SHP77 (cell line): Measurements from ENCODE around the gene DCLRE1C.
"Not testable (repeated sequence)": the region's sequence is repeated elsewhere in the genome, so short reads cannot be mapped to it uniquely, and the experiment has no call there.

Experiments used
- DNase-seq, 2 experiments: peaks; one replicate each; lab custom pipeline; 2025; lab: John Stamatoyannopoulos, UW

DCLRE1C gene

DNA sequence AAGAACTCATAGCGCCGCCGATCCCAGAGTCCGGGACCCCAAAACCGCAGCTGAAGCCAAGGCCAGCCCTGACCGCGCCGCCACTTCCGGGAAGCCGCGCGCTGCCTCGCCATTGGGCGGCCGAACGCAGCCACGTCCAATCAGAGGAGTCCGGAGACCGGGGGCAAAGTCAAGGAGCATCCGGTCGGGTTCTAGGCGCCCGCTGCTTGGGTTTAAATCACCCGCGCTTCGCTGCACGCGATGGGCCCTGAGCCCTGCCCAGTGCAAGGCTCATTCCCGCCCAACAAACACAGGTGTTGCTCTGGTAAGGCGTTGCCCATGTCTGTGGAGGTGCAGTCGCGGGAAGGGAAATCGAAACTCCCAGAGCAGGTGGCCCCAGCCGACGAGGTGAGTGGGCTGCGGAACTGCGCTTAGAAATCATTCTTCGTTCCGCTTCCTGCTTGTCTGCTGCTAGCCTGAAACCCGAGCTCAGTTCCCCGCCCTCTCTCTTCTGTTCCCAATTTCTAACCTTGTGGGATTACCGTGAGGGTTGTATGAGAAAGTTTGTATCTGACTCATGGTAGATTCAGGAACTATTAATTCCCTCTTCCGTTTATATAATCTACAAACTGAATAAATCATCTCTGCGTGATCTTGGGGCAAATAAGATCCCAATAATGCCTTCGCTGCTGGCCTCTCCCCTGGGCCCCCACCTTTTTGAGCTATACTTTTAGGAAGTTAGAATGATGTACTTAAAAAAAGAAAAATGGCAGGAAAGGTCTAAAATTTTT, at the start of gene DCLRE1C:
TSS of gene DCLRE1C (minus strand) at position 96 of the 770 bp plus-strand sequence. CDS start at position 10, 86 bp downstream.
- peak; percentile 90 to 92 for DNase-seq

DNA sequence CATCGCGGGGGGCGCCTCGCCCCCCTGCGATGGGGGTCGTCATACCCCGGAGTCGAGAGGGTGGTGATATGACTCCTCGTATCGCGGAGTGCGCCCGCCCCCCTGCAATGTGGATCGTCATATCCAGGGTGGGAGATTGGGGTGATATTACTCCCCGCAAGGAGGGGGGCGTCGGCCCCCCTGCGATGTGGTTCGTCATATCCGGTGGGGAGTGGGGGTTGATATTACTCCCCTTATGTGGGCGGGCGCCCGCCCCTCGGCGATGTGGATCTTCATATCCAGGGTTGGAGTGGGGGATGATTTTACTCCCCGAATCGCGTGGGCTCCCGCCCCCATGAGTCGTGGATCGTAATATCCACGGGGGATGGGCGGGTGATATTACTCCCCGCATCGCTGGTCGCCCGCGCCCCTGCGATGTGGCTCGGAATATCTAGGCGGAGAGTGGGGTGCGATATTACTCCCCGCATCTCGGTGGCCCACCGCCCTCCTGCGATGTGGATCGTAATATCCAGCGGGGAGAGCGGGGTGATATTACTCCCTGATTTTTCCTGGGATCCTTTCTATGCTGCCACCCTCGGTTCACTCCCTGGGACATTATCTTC, 42.2 kb upstream of the DCLRE1C start:
- DNase-seq: no peak

DNA sequence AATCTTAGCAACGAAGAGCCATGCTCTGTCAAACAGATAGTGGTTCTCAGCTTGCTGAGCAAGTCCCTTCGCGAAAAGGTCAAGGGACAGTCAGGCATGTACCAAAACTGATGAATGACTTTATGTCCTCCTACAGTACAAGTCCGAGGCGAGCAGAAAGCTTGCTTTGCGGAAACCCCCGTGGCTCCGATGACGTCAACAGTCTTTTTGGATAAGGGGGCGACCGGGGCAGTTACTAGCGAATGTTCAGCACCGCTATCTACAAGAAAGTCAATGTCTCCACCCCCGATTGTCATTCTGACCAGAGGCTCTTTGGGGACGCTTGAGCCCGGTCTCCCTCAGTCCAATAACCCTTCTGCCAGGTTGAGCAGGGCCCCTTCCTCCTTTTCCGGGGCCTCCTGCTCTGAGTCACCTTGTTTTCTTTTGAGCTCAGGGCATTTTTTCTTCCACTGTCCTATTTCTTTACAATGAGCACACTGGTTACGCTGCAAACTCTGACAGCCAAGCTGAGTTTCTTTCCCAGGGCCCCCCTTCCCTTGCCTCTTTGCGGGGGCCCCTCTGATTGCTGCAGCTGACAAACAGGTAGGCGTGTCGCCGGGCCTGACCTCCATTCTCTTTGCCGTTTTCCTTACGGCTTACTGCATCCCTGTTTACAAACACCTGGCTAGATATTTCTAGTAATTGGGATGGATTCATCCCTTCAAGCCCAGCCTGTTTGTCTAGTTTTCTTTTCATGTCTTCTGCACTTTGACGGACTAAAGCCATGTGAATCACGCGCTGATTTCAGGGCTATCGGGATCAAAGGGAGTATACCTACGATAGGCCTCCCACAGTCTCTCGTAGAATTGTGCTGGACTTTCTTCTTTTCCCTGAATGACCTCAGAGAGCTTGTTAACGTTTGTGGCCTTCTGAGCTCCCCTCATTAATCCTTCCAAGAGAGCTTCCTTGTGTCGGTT, 39.9 kb upstream of the DCLRE1C start:
- not testable (repeated sequence) for DNase-seq

DNA sequence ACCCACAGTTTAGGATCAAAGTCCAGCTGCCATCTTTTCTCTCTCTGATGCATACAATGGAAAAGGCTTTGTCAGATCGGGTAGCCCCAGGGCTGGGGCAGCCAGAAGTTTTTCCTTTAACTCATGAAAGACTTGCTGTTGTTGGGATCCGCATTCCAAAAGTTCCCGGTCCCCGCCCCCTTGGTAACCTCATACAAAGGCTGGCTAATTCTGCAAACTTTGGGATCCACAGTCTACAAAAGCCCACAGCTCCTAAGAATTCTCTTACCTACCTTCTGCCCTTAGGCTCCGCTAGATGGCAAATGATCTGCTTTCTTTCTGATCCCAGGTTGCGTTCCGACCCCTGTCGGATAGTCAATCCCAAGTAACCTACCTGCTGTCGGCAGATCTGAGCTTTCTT, 38.4 kb upstream of the DCLRE1C start:
- DNase-seq: not testable (repeated sequence)

DNA sequence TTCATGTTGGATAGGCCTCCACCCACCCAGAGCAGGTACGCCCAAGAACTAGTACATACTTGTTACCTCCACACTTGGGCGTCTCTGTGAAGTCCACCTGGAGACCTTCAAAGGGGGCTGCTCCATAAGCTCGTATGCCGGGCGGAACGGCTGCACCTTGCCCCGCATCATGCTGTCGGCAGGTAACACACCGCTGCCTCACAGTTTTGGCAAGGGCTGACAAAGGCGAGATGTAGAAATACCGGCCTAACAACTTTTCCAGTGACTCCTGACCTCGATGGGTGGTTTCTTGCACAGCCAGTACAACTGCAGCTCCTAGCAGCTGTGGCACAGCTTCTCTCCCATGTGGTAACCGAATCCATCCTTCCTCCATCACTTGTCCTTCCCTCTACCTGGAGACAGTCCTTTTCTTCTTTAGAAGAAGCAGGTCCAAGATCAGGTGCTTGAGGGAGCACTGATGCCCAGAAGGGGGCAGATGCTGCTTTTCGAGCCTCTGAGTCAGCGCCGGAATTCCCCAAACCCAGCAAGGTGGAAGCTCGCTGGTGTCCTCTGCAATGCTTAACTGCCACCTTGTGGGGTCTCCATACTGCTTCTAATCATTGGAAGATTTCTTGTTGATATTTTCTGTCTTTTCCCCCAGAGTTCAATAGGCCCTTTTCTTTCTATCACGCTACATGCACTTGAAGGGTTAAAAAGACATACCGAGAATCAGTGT, 37.3 kb upstream of the DCLRE1C start:
- peak in 1 of 2 experiments; percentile 4 for DNase-seq

DNA sequence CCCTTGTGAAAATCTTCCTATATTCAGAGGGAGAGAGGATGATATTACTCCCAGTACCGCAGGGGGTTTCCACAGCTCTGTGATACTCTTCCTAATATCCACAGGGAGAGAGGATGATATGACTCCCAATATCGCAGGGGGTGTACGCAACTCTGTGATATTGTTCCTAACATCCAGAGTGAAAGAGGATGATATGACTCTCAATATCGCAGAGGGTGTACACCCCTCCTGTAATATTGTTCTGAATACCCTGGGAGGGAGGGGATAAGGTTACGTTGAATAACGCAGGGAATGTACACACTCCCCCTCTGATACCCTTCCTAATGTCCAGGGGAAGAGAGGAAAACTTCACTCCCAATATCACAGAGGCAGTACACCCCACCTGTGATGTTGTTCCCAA, 35.7 kb upstream of the DCLRE1C start:
- not testable (repeated sequence) for DNase-seq

DNA sequence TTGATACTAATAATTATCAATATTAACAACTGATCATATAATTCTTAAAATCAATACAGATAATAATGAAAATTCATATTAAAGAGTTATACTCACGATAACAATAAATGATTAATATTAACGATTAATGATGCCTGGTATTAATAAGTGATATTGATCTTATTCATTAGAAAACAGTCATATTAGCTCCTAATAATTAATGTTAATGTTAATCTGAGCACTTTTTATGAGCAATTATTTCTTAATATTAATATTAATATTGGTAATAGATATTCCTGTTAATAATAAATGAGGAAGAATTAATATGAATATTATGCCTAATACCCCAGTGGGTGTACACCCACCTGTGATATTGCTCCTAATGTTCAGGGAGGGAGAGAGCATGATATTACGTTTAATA, 28.8 kb upstream of the DCLRE1C start:
- no peak for DNase-seq

DNA sequence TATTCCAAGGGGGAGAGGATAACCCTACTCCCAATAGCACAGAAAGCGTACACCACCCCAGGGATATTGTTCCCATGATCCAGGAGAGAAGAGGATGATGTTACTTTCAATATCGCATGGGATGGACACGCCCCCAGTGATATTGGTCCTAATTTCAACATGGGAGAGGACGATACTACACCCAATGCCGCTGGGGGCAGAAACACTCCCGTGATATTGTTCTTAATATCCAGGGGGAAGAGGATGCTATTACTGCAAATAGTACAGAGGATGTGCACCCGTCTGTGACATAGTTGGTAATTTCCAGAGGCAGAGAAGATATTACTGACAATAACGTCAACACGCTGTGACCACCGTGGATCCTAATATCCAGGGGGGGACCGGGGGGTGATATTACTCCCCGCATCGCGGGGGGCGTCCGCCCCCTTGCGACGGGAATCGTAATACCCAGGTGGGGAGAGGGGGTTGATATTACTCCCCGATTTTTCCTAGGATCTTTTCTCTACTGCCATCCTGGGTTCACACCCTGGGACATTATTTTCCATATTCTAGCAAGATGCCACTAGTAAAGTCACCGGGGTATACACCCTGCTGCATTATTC, 21.9 kb upstream of the DCLRE1C start:
- DNase-seq: no peak

DNA sequence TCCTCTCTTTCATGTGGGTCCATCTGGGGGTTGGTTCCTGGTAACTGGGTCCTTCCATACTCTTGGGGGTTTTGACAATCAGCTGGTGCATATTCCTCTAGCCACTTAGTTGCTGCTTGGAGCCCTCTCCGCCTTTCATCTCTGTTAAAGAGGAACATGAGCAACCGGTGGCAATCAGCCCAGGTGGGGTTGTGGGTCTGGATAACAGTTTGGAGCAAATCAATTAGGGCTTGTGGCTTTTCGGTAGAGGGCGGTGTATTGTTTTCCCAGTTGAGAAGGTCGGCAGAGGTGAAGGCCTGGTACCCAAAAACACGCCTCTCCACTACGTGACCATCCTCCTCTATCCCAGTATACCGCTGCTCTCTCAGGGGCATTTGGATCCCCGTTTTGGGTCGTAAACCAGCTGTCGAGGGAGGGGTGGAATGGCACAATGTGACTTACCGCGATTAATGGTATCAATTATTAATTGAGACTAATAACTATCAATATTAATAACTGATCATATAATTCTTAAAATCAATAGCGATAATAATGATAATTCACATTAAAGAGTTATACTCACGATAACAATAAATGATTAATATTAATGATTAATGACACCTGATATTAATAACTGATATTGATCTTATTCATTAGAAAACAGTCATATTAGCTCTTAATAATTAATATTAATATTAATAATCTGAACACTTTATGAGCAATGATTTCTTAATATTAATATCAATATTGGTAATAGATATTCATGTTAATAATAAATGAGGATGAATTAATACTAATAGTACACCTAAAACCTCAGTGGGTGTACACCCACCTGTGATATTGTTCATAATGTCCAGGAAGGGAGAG, 20.5 kb upstream of the DCLRE1C start:
- not testable (repeated sequence) for DNase-seq

DNA sequence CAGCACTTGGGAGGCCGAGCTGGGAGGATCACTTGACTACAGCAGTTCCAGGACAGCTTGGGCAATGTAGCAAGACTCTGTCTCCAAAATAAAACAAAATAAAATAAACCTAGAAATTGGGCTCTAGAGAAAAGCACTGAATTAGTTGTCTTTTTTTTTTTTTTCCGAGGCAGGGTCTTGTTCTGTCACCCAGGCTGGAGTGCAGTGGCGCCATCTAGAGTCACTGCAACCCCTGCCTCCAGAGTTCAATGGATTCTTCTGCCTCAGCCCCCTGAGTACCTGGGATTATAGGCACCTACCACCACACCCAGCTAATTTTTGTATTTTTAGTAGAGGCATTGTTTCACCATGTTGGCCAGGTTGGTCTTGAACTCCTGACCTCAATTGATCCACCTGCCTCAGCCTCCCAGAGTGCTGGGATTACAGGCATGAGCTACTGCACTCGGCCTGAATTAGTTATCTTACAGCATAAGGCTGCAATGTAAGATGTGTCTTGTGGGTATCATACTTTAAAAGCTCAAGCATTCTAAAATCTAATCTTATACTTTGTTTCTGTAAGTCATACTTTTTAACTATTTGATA, 18.1 kb upstream of the DCLRE1C start:
- DNase-seq: no peak

DNA sequence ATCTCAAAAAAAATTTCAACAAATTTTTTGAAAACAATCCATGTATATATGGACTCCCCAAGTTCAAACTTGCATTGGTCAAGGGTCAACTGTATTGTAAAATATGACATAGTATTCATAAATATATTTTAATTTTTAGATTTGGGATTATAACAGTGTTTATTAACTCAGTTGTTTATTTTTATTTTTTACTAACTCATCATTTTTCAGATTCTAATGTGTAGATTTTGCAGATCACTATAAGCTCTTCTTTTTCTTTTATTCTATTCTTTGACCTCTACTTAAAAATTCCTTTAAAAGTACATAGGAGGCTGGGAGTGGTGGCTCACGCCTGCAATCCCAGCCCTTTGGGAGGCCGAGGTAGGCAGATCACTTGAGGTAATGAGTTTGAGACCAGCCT, 14.0 kb upstream of the DCLRE1C start:
- DNase-seq: no peak

DNA sequence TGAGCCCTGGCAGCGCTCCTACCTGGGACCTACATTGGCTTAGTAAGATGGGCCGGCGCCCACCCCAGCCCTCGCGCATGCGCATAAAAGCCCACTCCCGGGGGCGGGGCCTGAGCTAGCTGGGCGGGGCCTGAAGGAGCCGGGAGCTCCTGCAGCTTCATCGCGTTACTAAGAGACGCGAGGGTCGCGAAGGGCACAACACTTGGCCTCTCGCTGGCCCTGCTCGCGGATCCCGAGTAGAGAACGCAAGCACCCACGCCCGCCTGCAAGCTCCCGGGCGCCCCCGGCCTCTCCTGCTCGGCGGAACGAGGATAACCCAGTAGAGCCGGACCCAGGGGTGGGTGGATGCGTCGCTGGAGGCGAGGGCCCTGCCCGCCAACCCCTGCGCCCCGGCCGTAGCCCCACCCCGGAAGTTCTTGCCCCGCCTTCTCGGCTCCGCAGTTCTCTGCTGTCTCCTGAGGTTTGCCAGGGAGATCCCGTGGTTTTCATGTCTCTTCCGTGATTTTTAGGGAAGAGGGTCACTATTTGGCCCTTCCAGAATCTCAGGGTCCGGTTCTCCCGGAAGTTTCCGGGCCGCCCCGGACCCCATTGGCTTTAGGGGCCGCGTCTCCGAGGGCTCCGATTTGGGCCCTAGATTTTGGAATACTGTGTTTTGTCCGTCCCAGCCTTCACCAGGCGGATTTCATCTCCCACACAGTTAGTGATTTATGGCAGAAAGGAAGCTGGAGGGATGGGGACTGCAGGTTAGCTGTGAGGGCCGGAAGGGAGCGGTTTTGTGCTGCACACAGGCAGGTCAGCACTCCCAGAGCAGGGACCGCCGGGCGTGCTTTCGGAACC, 5.5 kb upstream of the DCLRE1C start, which contains the start of gene MEIG1:
TSS of gene MEIG1 (plus strand) at position 168 of the 837 bp plus-strand sequence. CDS start 7,081 bp downstream, outside the sequence.
- peak; percentile 85 to 90 for DNase-seq

DNA sequence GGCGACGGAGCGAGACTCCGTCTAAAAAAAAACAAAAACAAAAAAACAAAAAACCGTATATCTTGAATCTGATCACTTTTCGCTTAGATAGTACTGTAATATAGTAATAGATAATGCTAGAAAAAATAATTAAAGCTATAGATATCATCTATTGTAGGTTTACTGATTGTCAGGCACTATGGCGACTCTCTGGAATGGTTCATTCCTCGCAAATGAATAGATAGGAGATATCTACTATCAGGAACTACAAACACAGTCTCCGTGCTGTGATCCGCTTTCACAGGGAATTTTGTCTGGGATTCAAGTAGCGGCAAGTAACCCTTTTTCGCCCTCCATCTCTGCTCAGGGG, 5.0 kb upstream of the DCLRE1C start:
- DNase-seq: no peak

DNA sequence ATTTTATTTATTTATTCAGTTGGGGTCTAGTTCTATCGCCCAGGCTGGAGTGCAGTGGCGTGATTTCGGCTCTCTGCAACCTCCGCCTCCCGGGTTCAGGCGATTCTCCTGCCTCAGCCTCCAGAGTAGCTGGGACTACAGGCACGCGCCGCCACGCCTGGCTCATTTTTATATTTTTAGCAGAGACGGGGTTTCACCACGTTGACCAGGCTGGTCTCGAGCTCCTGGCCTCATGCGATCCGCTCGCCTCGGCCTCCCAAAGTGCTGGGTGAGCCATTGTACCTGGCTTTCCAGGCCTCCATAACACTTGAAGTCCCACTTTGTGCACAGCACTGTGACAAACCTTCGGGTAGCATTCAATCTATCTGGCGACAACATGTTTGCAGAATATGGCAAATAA, 1.0 kb upstream of the DCLRE1C start:
- no peak for DNase-seq

DNA sequence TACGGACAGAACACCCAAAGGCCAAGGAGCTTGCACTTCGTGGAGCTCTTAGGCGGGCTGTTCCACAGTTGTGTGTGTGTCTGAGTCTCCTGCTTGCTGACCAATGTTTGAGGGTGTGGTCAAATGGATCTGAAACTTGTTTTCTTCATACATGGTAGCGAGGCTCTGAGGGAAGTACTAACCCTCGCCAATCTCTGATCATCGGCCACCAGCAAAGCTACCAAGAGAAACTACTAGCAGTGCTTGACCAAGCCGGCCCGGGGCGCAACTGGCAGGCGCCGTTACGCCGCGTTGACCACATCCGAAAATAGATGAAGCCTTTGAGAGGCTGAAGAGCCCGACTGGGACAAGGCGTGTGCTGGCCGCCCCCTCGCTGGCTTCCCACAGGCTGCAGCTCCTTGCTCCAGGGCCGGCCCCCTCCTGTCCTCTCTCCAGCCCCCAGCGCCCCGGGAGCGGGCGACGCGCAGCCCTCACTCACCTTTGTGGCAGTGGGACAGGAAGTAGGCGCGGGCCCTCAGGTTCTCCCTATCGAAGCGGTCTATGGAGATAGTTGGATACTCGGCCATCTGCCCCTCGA, 384 bp downstream of the DCLRE1C start:
- peak in 1 of 2 experiments; percentile 27 for DNase-seq

DNA sequence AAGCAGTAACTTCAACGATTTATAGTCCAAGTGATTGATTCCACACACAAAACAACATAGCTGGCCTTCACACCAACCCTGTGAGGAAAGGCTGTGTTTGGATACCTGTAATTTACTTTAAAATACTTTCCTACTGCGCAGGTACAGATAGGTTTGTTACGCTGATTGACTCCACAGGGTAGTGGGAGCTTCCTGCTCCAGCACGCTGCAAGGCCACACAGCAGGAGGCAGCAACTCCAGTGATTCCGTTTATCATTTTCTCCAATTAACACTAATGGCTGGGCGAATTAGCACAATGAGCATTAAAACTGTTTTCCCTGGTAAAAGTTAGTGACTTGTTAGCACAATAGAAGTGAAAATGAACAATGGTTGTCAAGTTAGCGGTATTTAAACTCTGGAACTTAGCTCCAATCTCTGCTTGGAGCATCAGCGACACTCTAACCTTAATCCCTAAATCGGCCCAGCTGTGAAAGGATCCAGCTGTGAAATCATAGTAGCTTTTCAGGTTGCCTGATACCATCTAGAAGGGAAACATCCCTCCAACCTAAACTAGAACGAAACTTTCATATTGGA, 959 bp downstream of the DCLRE1C start:
- DNase-seq: no peak

DNA sequence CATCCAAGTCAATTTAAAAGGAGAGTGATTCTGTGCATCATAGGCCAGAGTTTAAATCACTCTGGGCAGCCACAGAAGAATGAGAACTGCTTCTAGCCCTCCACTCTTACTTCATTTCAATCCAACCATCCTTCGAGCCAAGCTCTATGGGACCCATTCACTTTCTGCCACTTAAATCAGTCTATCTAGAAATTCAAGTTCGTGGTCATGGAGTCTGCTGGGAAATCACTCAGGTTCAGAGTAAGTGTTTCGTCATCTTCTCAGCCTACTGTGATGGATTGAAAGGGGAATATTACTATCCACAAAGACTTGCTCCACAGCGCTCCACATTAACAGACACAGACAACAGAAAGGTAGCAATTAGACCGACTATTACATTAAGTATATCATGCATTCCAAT, 4.6 kb downstream of the DCLRE1C start:
- no peak for DNase-seq

DNA sequence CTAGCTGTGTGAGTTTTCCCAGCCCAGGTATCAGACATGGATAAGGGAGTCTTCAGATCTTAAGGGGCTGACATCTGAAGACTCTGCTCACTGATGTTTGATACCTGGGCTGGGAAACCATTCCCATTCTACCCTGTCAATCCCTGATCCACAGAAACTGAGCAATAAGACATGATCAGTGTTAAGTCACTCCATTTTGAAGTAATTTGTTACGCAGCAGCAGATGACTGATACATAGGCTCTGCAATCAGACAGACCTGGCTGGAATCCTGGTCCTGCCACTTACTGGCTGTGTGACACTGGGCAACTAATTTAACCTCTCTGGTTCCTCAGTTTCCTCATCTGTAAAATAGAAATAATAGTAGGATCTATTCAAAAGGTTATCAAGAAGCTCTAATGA, 6.6 kb downstream of the DCLRE1C start:
- no peak for DNase-seq
